GM12878 (cell line): ENCODE measurements around the gene GBA3. TPM values are rescaled to one million over a fixed set of nuclear protein-coding genes. Genes with fewer than 3 reads are reported as not detected.

Experiments
- ATAC-seq: fragments of 200-7000 bp; cut with Tn5 transposase; 3 replicates; pipeline ENCODE4 v1.9.1; 2020; ENCODE audit warnings: mild to moderate bottlenecking, moderate library complexity
- BruUV-seq: library from RNA; stranded (reverse); fragments of 400-500 nt; replicated peaks from 2 replicates; lab custom pipeline; 2021; lab: Mats Ljungman, UMichigan
- CTCF ChIA-PET: fragments of 300-600 bp; sonication (Branson Sonifier 250); formaldehyde crosslinking; extraction: SDS; loops from one replicate; lab custom pipeline; 2021; ENCODE audit warnings: inconsistent platforms; lab: Yijun Ruan, JAX
- POLR2A ChIA-PET: fragments of 350-600 bp; formaldehyde crosslinking; extraction: SDS; loops from one replicate; lab custom pipeline; 2021; ENCODE audit warnings: inconsistent platforms; lab: Charles Lee
- RAD21 ChIA-PET: fragments of 300-600 bp; sonication (Branson Sonifier 250); formaldehyde crosslinking; loops from one replicate; lab custom pipeline; 2023; ENCODE audit warnings: antibody characterized with exemption; ENCODE audit not compliant: unreplicated experiment; lab: Charles Lee
- SMC1A ChIA-PET: fragments of 300-600 bp; sonication (Branson Sonifier 250); formaldehyde crosslinking; loops from one replicate; lab custom pipeline; 2023; ENCODE audit not compliant: unreplicated experiment, uncharacterized antibody; lab: Charles Lee
- DNase-seq: peaks from one replicate; pipeline ENCODE4 v3.0.0-alpha.2; 2011; ENCODE audit warnings: low read depth, low spot score
- FAIRE-seq: peaks from 3 replicates; lab custom pipeline; 2011; peaks lifted over from hg19 to GRCh38; lab: Jason Lieb, UNC
- H2AFZ ChIP-seq: 2 replicates; pipeline ENCODE4 v1.6.0; 2011; ENCODE audit warnings: low read depth, low read length, control low read depth; ENCODE audit not compliant: control insufficient read depth
- H3K27ac ChIP-seq: 2 replicates; pipeline ENCODE4 v1.5.1; 2011; ENCODE audit warnings: control low read depth; ENCODE audit not compliant: control insufficient read depth, insufficient read depth
- H3K27me3 ChIP-seq, 2 experiments: replicated peaks in 1 of 2; 2 replicates each; pipeline versions ENCODE4 v1.6.0 to v1.6.1; 2011; ENCODE audit warnings: low read length in 1 of 2; ENCODE audit not compliant: control insufficient read depth in 2 of 2, insufficient read depth in 2 of 2
- H3K36me3 ChIP-seq, 2 experiments: 2 replicates each; pipeline ENCODE4 v1.5.1; 2011; ENCODE audit warnings: low read length in 1 of 2; ENCODE audit not compliant: control insufficient read depth in 2 of 2, insufficient read depth in 2 of 2
- H3K4me1 ChIP-seq: 2 replicates; pipeline ENCODE4 v1.6.1; 2011; ENCODE audit warnings: mild to moderate bottlenecking, low read length, moderate library complexity, mixed read lengths; ENCODE audit not compliant: control insufficient read depth, insufficient read depth
- H3K4me2 ChIP-seq: 2 replicates; pipeline ENCODE4 v1.6.0; 2011; ENCODE audit warnings: control low read depth; ENCODE audit not compliant: control insufficient read depth, insufficient read depth
- H3K4me3 ChIP-seq: fragments of 200-600 bp; sonication (generic); 2 replicates; pipeline ENCODE4 v1.5.1; 2016
- H3K79me2 ChIP-seq: 2 replicates; pipeline ENCODE4 v1.6.0; 2011; ENCODE audit warnings: low read length; ENCODE audit not compliant: control insufficient read depth, insufficient read depth
- H3K9ac ChIP-seq: 2 replicates; pipeline ENCODE4 v1.8.0; 2011; ENCODE audit warnings: low read length, control low read depth, mixed read lengths; ENCODE audit not compliant: control insufficient read depth, insufficient read depth
- H3K9me3 ChIP-seq: replicated peaks from 3 replicates; pipeline ENCODE4 v1.5.1; 2011; ENCODE audit warnings: mild to moderate bottlenecking, low read length; ENCODE audit not compliant: control insufficient read depth, insufficient read depth
- H4K20me1 ChIP-seq: 2 replicates; pipeline ENCODE4 v1.6.0; 2011; ENCODE audit not compliant: control insufficient read depth, insufficient read depth
- IRF5 ChIP-seq: fragments of 450-650 bp; IDR thresholded peaks from 2 replicates; pipeline ENCODE4 v1.6.1; 2017; ENCODE audit warnings: borderline replicate concordance
- ZZZ3 ChIP-seq: IDR thresholded peaks from 2 replicates; pipeline ENCODE4 v1.6.1; 2011; ENCODE audit warnings: low read depth; ENCODE audit not compliant: control insufficient read depth, insufficient read length
- in situ Hi-C: fragments of 300-500 bp; cut with MboI; formaldehyde crosslinking; loops from 9 replicates; pipeline ENCODE4 v1.14.3; 2018; ENCODE audit warnings: mixed read lengths
- intact Hi-C: fragments of 100-400 bp; cut with micrococcal nuclease; formaldehyde crosslinking; loops from one replicate; pipeline ENCODE4 v1.14.2; 2022; ENCODE audit not compliant: unreplicated experiment
- polyA plus RNA-seq, 11 experiments: library from polyadenylated mRNA; depleted of rRNA in 4 of 11; unstranded in 6 of 11; stranded (reverse) in 5 of 11; fragments of >200 nt; fragmentation: Nextera tagmentation in 4 of 11; fragmentation: Illumina TruSeq in 1 of 11; extraction: Ambion mirVana in 4 of 11; extraction: Trizol in 1 of 11; gene quantifications; 1 replicate in 1 of 11; 2 replicates in 10 of 11; pipeline versions ENCODE4 v1.2.1 to v1.2.3, GENCODE V29; 2011 to 2016; ENCODE audit warnings: inconsistent platforms in 2 of 11, missing spikeins in 2 of 11, low read depth in 1 of 11
- total RNA-seq, 4 experiments: library from RNA; depleted of rRNA in 3 of 4; stranded (reverse); fragments of >200 nt in 3 of 4; fragmentation: Illumina TruSeq in 1 of 4; extraction: Trizol in 1 of 4; gene quantifications; 2 replicates each; pipeline versions ENCODE4 v1.2.1 to v1.2.3, GENCODE V29; 2013 to 2021
- TF ChIP-seq, protein P1 (sequence below): fragments of 450-650 bp; IDR thresholded peaks from 2 replicates; pipeline ENCODE4 v1.6.1; 2017; ENCODE audit warnings: antibody characterized with exemption, mild to moderate bottlenecking, moderate library complexity
- TF ChIP-seq, protein P2 (sequence below): fragments of 450-650 bp; formaldehyde crosslinking; IDR thresholded peaks from 2 replicates; pipeline ENCODE4 v1.4.0; 2022; ENCODE audit warnings: mild to moderate bottlenecking, moderate library complexity

The GBA3 gene
- total and polyA plus RNA-seq, 10 of the 15 experiments (the other 5 are each of a cell fraction or from before 2014, with no cell fraction given) = 0.10 to 7.2 (median 0.27) TPM

GRCh38 chr4:22683726-22684125, 9.0 kb upstream of the GBA3 start:
- no peak overlapping the region for H3K4me3 ChIP-seq
- SMC1A ChIA-PET = interaction anchor here (0.7 to 2.5 kb wide), 7 partner anchors 9 to 554 kb away, joined by 3 to 10 read pairs (median 5); partner anchors contain the start of gene GBA3
- CTCF ChIA-PET = interaction anchor here (1.0 to 4.8 kb wide), 6 partner anchors 9 to 273 kb away, joined by 3 to 25 read pairs (median 4); partner anchors contain the start of gene GBA3

More at GRCh38 chr4:22683726-22684125, 9.0 kb upstream of the GBA3 start:
- Histone ChIP-seq H3K36me3 (no peaks in the 10 kb centered on the region), H3K9ac (no peak overlapping the region), H3K27ac (no peak overlapping the region), H3K9me3 (no peaks in the 10 kb centered on the region), H2AFZ (no peak overlapping the region), H4K20me1 (no peaks in the 10 kb centered on the region), H3K79me2 (no peaks in the 10 kb centered on the region), H3K4me2 (no peak overlapping the region), H3K4me1 (no peaks in the 10 kb centered on the region), H3K27me3 (no peaks in the 10 kb centered on the region)
- BruUV-seq = no TSS peak
- DNase-seq = no peak
- ChIA-PET RAD21 (interaction anchor here (0.8 to 1.2 kb wide), 5 partner anchors 11 to 273 kb away, joined by 3 to 4 read pairs (median 3); no protein-coding TSS in a partner anchor), POLR2A (no interaction called here)
- FAIRE-seq = no peak
- in situ Hi-C loops = no loop called here
- no peak for ATAC-seq
- intact Hi-C loops = no loop called here
- TF ChIP-seq, protein P1, sequence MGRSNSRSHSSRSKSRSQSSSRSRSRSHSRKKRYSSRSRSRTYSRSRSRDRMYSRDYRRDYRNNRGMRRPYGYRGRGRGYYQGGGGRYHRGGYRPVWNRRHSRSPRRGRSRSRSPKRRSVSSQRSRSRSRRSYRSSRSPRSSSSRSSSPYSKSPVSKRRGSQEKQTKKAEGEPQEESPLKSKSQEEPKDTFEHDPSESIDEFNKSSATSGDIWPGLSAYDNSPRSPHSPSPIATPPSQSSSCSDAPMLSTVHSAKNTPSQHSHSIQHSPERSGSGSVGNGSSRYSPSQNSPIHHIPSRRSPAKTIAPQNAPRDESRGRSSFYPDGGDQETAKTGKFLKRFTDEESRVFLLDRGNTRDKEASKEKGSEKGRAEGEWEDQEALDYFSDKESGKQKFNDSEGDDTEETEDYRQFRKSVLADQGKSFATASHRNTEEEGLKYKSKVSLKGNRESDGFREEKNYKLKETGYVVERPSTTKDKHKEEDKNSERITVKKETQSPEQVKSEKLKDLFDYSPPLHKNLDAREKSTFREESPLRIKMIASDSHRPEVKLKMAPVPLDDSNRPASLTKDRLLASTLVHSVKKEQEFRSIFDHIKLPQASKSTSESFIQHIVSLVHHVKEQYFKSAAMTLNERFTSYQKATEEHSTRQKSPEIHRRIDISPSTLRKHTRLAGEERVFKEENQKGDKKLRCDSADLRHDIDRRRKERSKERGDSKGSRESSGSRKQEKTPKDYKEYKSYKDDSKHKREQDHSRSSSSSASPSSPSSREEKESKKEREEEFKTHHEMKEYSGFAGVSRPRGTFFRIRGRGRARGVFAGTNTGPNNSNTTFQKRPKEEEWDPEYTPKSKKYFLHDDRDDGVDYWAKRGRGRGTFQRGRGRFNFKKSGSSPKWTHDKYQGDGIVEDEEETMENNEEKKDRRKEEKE = no peak
- TF ChIP-seq, protein P2, sequence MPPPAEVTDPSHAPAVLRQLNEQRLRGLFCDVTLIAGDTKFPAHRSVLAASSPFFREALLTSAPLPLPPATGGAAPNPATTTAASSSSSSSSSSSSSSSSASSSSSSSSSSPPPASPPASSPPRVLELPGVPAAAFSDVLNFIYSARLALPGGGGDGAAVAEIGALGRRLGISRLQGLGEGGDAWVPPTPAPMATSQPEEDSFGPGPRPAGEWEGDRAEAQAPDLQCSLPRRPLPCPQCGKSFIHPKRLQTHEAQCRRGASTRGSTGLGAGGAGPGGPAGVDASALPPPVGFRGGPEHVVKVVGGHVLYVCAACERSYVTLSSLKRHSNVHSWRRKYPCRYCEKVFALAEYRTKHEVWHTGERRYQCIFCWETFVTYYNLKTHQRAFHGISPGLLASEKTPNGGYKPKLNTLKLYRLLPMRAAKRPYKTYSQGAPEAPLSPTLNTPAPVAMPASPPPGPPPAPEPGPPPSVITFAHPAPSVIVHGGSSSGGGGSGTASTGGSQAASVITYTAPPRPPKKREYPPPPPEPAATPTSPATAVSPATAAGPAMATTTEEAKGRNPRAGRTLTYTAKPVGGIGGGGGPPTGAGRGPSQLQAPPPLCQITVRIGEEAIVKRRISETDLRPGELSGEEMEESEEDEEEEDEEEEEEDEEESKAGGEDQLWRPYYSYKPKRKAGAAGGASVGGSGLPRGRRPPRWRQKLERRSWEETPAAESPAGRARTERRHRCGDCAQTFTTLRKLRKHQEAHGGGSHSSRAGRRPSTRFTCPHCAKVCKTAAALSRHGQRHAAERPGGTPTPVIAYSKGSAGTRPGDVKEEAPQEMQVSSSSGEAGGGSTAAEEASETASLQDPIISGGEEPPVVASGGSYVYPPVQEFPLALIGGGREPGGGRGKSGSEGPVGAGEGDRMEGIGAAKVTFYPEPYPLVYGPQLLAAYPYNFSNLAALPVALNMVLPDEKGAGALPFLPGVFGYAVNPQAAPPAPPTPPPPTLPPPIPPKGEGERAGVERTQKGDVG (CRISPR knock-in tag) = no peak
- no peak for TF ChIP-seq IRF5
- no peak for TF ChIP-seq ZZZ3
